Choroid plexus epithelial cell (primary cell): Measurements from ENCODE around the gene JMJD8.

Source experiments
- DNase-seq: peaks from one replicate; pipeline ENCODE4 v3.0.0-alpha.2; 2010; ENCODE audit warnings: low read depth
- H3K4me3 ChIP-seq: 2 replicates; pipeline ENCODE4 v1.5.1; 2011; ENCODE audit warnings: low read depth, mild to moderate bottlenecking, control low read depth, low read length, moderate library complexity
- CTCF ChIP-seq: conservative IDR thresholded peaks from 2 replicates; pipeline ENCODE4 v1.5.1; 2011; ENCODE audit warnings: low read depth, mild to moderate bottlenecking, control low read depth, inconsistent platforms, low read length, moderate library complexity

Gene JMJD8

GRCh38 chr16:698911-699671, 15.0 kb upstream of the JMJD8 start:
- no peak for DNase-seq
- TF ChIP-seq CTCF, result no peak
- H3K4me3 ChIP-seq, result no peak overlapping the region

GRCh38 chr16:695355-696089, 11.4 kb upstream of the JMJD8 start:
- TF ChIP-seq CTCF, result no peak
- DNase-seq, result no peak
- H3K4me3 ChIP-seq, result no peak overlapping the region

- TF ChIP-seq CTCF, result no peak
- no peak overlapping the region for H3K4me3 ChIP-seq
- no peak for DNase-seq
Measured at GRCh38 chr16:694863-695354, 10.8 kb upstream of the JMJD8 start.

GRCh38 chr16:694187-694862, 10.2 kb upstream of the JMJD8 start:
- DNase-seq, result no peak
- TF ChIP-seq CTCF, result no peak
- H3K4me3 ChIP-seq, result no peak overlapping the region

GRCh38 chr16:693766-694165, 9.6 kb upstream of the JMJD8 start:
- H3K4me3 ChIP-seq, result no peak overlapping the region
- no peak for DNase-seq
- no peak for TF ChIP-seq CTCF

- DNase-seq, result no peak
- no peak for TF ChIP-seq CTCF
- no peak overlapping the region for H3K4me3 ChIP-seq
Measured at GRCh38 chr16:693364-693763, 9.2 kb upstream of the JMJD8 start.
